Smooth muscle cell (in vitro differentiated cells): ENCODE measurements around the gene KANSL1. TPM values are rescaled to one million over a fixed set of nuclear protein-coding genes. Genes with fewer than 3 reads are reported as not detected.

Experiments used
- DNase-seq: peaks from one replicate; lab custom pipeline; 2025; ENCODE audit not compliant: unreplicated experiment; lab: John Stamatoyannopoulos, UW
- H2AFZ ChIP-seq: fragments of 200-600 bp; sonication (generic); 2 replicates; pipeline ENCODE4 v1.6.0; 2016; ENCODE audit warnings: antibody characterized with exemption, low read depth, mild to moderate bottlenecking
- H3F3A ChIP-seq: fragments of 200-600 bp; sonication (generic); 2 replicates; pipeline ENCODE4 v1.6.0; 2017; ENCODE audit warnings: antibody characterized with exemption, low read depth
- H3K27ac ChIP-seq: fragments of 200-600 bp; sonication (generic); 2 replicates; pipeline ENCODE4 v1.5.1; 2016; ENCODE audit warnings: low read depth, mild to moderate bottlenecking
- H3K27me3 ChIP-seq: fragments of 200-600 bp; sonication (generic); 2 replicates; pipeline ENCODE4 v1.6.1; 2016; ENCODE audit warnings: low read depth, mild to moderate bottlenecking
- H3K36me3 ChIP-seq: fragments of 200-600 bp; sonication (generic); 2 replicates; pipeline ENCODE4 v1.5.1; 2016; ENCODE audit warnings: low read depth
- H3K4me1 ChIP-seq: fragments of 200-600 bp; sonication (generic); 2 replicates; pipeline ENCODE4 v1.5.1; 2016; ENCODE audit warnings: low read depth
- H3K4me2 ChIP-seq: fragments of 200-600 bp; sonication (generic); 2 replicates; pipeline ENCODE4 v1.6.0; 2016; ENCODE audit warnings: mild to moderate bottlenecking
- H3K4me3 ChIP-seq: fragments of 200-600 bp; sonication (generic); 2 replicates; pipeline ENCODE4 v1.5.1; 2016; ENCODE audit warnings: mild to moderate bottlenecking
- H3K79me2 ChIP-seq: fragments of 200-600 bp; sonication (generic); 2 replicates; pipeline ENCODE4 v1.6.0; 2016; ENCODE audit warnings: low read depth, mild to moderate bottlenecking
- H3K9ac ChIP-seq: fragments of 200-600 bp; sonication (generic); 2 replicates; pipeline ENCODE4 v1.6.0; 2016; ENCODE audit warnings: low read depth
- H3K9me3 ChIP-seq: fragments of 200-600 bp; sonication (generic); replicated peaks from 2 replicates; pipeline ENCODE4 v1.5.1; 2016; ENCODE audit warnings: low read depth
- H4K20me1 ChIP-seq: fragments of 200-600 bp; sonication (generic); 2 replicates; pipeline ENCODE4 v1.6.0; 2016; ENCODE audit warnings: low read depth
- CTCF ChIP-seq: fragments of 200-600 bp; sonication (generic); IDR thresholded peaks from 2 replicates; pipeline ENCODE4 v1.5.1; 2017; ENCODE audit warnings: borderline replicate concordance, mild to moderate bottlenecking, antibody characterized with exemption; ENCODE audit not compliant: insufficient read depth, poor library complexity, severe bottlenecking
- WGBS: methylation state at CpG from one replicate; pipeline ENCODE4 v1.1.7; 2016; ENCODE audit warnings: low lambda C conversion rate; 5-methylcytosine and 5-hydroxymethylcytosine counted together
- polyA plus RNA-seq: library from polyadenylated mRNA; unstranded; fragments of >200 nt; fragmentation: Nextera tagmentation; extraction: Ambion mirVana; gene quantifications from 2 replicates; pipeline ENCODE4 v1.2.1, GENCODE V29; 2016
- total RNA-seq: library from RNA; depleted of rRNA; stranded (reverse); fragments of >200 nt; gene quantifications from 2 replicates; pipeline ENCODE4 v1.2.3, GENCODE V29; 2014

The KANSL1 gene
- total and polyA plus RNA-seq, 2 experiments from 2014 or later: 16.9 to 69.7 TPM

- WGBS: 96% methylated on average over 2 of the region's 2 CpGs
- no peak for TF ChIP-seq CTCF
- H3K4me3 ChIP-seq: no peak overlapping the region
- peaks cover 98% of the 10 kb centered on the region for H3K79me2 ChIP-seq
- no peak overlapping the region for H2AFZ ChIP-seq
- H3F3A ChIP-seq: peaks cover 10% of the 10 kb centered on the region
- H3K27ac ChIP-seq: no peak overlapping the region
- H4K20me1 ChIP-seq: peaks cover 98% of the 10 kb centered on the region
- no peak for DNase-seq
- H3K4me1 ChIP-seq: peaks cover 23% of the 10 kb centered on the region
- H3K27me3 ChIP-seq: no peaks in the 10 kb centered on the region
- no peaks in the 10 kb centered on the region for H3K9me3 ChIP-seq
- H3K4me2 ChIP-seq: no peak overlapping the region
- H3K36me3 ChIP-seq: no peaks in the 10 kb centered on the region
- no peak overlapping the region for H3K9ac ChIP-seq
These were observed 42.8 kb downstream of the KANSL1 start for GRCh38 chr17:46150216-46150963.

GRCh38 chr17:46148247-46148646 lies 45.0 kb downstream of the KANSL1 start:
- Histone ChIP-seq H3K79me2 (peaks cover 96% of the 10 kb centered on the region), H3K4me2 (no peak overlapping the region), H3K27ac (no peak overlapping the region), H3K9me3 (no peaks in the 10 kb centered on the region), H3K27me3 (no peaks in the 10 kb centered on the region), H3K36me3 (no peaks in the 10 kb centered on the region), H3F3A (peaks cover 2% of the 10 kb centered on the region), H3K9ac (no peak overlapping the region), H3K4me3 (no peak overlapping the region), H3K4me1 (peaks cover 9% of the 10 kb centered on the region), H4K20me1 (peaks cover 98% of the 10 kb centered on the region), H2AFZ (no peak overlapping the region)
- no peak for TF ChIP-seq CTCF
- DNase-seq: no peak
- WGBS: 73% methylated on average over 4 of the region's 4 CpGs

GRCh38 chr17:46147296-46147695 lies 45.9 kb downstream of the KANSL1 start:
- no peak overlapping the region for H3K27ac ChIP-seq
- H3K27me3 ChIP-seq: no peaks in the 10 kb centered on the region
- no peak overlapping the region for H3K4me3 ChIP-seq
- peaks cover 98% of the 10 kb centered on the region for H4K20me1 ChIP-seq
- peaks cover 96% of the 10 kb centered on the region for H3K79me2 ChIP-seq
- no peak overlapping the region for H3K4me2 ChIP-seq
- H2AFZ ChIP-seq: no peak overlapping the region
- no peak for TF ChIP-seq CTCF
- WGBS: 92% methylated on average over 4 of the region's 4 CpGs
- no peaks in the 10 kb centered on the region for H3K9me3 ChIP-seq
- no peaks in the 10 kb centered on the region for H3K4me1 ChIP-seq
- H3K9ac ChIP-seq: no peak overlapping the region
- DNase-seq: no peak
- no peaks in the 10 kb centered on the region for H3K36me3 ChIP-seq
- H3F3A ChIP-seq: no peaks in the 10 kb centered on the region

DNA sequence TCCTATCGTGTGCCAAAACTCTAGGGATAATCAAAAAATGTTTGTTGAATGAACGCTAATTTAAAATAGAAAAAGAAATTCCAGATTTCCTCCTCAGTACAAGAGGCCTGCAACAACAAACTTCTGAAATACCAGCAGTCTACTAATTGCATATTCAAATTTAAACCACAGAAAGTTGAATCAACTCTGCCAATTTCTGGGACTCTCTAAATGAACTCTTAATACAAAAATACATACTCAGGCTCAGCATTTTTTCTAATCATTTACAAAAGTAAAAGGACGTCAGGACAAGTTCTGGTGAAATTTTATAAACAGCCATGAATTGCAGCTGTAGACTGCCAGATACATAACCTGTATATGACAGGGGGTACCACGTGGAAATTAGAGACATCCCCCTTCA lies 49.0 kb downstream of the KANSL1 start:
- peaks cover 98% of the 10 kb centered on the region for H4K20me1 ChIP-seq
- no peak overlapping the region for H3K4me3 ChIP-seq
- TF ChIP-seq CTCF: no peak
- 87% methylated on average over 4 of the region's 4 CpGs for WGBS
- peaks cover 96% of the 10 kb centered on the region for H3K79me2 ChIP-seq
- H3K4me2 ChIP-seq: no peak overlapping the region
- H3K27me3 ChIP-seq: no peaks in the 10 kb centered on the region
- H3K9ac ChIP-seq: no peak overlapping the region
- no peaks in the 10 kb centered on the region for H3F3A ChIP-seq
- no peaks in the 10 kb centered on the region for H3K9me3 ChIP-seq
- H3K27ac ChIP-seq: no peak overlapping the region
- no peak overlapping the region for H2AFZ ChIP-seq
- DNase-seq: no peak
- H3K4me1 ChIP-seq: no peaks in the 10 kb centered on the region
- no peaks in the 10 kb centered on the region for H3K36me3 ChIP-seq
